Nucleus accumbens (tissue), 56 donors: ENCODE results near the gene RNU2-63P.
"Not testable (repeated sequence)": the region's sequence is repeated elsewhere in the genome, so short reads cannot be mapped to it uniquely, and the experiment has no call there.

ENCODE experiments used
- DNase-seq, 56 donors: peaks; one replicate each; lab custom pipeline; 2025; lab: John Stamatoyannopoulos, UW

Gene RNU2-63P

GRCh38 chr2:88016086-88016959 lies at the start of gene RNU2-63P:
Gene RNU2-63P, minus strand, starts transcription at chr2:88016547.
- peak in 55 of 56 donors; percentile 14 to 87 (median 72) for DNase-seq

- DNase-seq: no peak
Observed at GRCh38 chr2:88061295-88061694, 44.9 kb upstream of the RNU2-63P start.

DNA sequence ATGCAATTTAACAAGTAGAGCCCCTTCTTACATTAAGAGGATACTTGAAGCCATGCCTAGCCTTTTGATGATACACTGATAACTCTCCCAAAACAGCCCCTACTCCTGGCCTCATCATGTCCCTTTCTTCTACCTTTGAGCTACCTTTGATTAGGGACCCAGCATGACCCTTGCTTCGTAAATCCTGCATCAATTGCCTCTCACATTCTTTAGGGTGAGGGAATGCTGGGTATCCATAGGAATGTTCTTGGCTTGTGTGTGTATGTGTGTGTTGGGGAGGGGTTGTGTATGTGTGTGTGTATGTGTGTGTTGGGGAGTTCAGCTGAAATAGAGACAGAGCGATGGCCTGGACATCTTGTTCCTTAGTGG lies 44.5 kb upstream of the RNU2-63P start:
- peak in 1 of 56 donors; percentile 12 for DNase-seq

DNA sequence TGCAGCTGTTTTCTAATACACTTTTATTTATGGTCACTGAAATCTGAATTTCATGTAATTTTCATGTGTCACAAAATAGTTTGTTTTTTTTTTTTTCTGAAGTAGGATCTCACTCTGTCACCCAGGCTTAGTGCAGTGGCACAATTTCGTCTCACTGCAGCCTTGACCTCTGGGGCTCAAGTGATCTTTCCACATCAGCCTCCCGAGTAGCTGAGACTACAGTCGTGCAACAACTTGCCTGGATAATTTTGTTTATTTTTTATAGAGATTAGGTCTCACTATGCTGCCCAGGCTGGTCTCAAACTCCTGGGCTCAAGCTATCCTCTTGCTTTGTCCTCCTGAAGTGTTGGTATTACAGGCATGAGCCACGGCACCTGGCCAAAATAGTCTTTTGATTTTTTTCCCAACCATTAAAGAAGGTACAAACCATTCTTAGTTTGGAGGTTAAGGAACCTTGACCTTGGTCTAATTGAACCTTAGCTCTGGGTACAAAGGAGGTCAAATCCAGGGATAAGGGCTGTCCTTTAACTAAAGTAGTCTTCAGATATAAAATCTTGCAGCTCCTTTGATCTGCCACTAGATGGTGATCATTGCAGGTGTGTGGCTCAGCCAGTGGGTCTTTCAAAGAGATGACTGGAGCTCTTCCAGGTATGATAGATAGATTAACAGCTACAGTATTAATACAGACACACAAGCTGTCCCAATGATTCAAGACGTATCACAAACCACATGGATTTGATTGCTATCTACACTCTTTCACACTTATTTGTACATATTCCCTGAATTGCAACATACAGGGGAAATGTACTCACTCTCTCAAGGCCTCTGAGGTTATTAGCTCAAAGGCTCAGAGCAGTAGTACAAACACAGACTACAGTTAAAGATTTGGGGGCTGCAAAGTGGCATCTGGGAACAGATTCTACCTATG lies 43.9 kb upstream of the RNU2-63P start:
- peak in 13 of 56 donors; percentile 6 to 44 (median 18) for DNase-seq

DNA sequence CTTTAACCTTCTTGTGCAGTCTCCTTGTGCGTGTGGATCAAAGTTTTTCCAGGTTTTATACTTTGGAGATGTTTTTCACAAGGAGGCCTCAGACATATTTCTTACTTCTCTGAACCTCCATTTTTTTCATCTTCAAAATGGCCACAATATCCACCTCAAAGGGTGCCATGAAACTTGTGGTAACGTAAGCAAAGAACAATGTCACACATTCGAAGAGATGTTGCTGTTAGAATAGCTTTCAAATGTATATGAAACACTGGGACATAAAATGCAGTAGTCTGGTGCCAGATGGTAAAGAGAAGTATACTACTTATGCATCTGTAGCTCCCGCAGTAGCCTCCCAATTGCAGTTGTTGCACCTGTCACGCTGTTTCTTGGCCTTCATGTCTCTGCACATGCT lies 41.8 kb upstream of the RNU2-63P start:
- no peak for DNase-seq

DNA sequence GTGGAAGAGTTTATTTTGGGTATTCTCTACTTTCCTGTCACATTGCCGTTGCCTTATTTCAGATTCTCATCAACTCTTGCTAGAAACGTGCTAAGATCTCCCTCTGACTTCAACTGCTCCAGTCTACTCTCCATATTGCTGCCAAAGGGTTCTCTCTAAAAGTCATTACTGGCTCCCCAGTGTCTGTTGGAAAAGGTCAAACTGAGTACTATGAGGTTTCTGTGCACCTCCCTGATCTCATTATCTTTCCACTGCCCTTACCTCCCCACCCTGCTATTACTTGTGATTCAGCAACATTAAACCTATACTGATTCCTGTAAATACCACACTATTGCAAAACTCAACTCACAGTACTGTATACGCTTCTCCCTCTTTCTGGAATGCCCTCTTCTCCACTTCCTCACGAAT lies 41.1 kb upstream of the RNU2-63P start:
- DNase-seq: no peak

DNA sequence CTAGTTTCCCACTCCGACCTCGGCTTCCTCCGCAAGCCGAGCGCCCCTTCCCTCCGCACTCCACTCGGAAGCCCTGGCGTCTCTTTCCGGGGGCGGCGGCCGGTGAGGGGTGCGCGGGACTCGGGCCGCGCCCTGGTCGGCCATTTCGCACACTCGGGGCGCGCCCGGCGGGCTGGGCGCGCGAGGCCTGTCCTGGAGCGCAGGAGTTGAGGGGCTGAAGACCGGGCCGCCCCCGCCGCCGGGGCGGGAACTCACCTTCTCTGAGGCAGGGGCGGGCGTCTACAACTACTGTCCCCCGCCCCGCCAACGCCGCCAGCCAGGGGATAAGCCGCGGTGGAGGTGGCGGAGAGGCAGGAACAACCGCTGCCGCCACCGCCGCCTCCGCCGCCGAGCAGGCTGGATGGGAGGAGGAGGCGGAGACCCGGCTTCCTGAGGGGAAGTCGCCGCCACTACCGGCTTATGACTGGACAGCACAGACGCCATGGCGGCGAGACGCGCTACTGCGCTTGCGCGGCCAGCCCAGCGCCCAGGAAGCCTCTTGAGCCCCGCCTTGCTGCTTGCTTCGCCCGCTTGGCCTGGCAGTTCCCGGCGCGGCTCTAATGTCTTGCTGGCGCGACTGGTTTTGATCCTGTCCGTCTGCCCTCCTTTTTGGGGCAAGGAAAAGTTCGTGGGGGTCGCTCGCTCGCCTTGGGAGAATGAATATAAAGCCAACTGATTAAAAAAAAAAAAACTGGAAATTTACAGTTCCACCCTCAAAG lies 39.2 kb upstream of the RNU2-63P start, which contains the start of gene KRCC1:
TSS of gene KRCC1 (minus strand) at position 413 of the 758 bp plus-strand sequence. CDS start 27,220 bp downstream, outside the sequence.
- DNase-seq: peak; percentile 78 to 96 (median 92)

DNA sequence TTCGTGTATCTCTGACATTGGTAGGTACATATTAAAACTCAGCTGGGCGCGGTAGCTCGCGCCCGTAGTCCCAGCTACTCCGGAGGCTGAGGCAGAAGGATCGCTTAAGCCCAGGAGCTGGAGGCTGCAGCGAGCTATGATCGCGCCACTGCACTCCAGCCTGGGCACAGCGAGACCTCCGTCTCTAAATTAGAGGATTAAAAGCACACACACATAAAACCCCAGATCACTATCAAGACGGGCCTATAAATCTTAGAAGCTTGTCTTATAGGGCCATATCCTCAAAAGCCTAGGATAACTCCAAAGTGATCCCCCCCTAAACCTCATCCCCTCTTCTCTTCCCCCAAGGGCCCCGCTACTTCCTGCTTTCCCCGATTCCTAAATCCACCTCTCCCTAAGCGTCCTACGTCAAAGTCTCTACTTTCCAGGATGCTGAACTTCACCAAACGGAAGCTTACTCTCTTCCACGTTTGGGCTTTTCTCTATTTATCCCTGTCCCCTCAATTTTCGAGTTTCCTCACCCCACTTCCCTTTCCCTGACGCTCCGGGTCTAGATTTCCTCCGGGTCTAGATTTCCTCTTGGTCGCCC lies 38.5 kb upstream of the RNU2-63P start:
- DNase-seq: no peak

- DNase-seq: no peak
Observed at GRCh38 chr2:88053934-88054781, 37.8 kb upstream of the RNU2-63P start.

DNA sequence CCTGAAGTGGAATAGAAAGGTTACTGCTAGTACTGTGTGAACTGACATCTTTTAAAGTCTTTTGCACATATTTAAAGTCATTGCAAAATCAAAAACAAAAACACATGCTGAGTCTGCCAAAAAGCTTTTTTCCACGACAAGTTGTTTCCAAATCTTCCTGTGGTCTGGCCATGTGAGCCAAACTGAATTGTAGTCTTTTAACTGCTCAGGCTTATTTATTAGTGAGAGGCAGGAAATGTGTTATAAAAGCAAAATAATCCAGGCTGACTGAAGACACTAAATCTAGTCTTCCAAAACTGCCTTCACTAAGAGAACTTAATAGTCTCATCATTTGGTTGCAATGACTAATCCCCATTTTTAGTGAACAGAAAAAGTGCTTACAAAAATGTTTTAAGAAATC lies 36.9 kb upstream of the RNU2-63P start:
- DNase-seq: no peak

GRCh38 chr2:88051792-88052191 lies 35.4 kb upstream of the RNU2-63P start:
- no peak for DNase-seq

- no peak for DNase-seq
Observed at GRCh38 chr2:88049622-88050021, 33.3 kb upstream of the RNU2-63P start.

- DNase-seq: no peak
Observed at GRCh38 chr2:88048541-88048940, 32.2 kb upstream of the RNU2-63P start.

GRCh38 chr2:88045561-88045960 lies 29.2 kb upstream of the RNU2-63P start:
- DNase-seq: not testable (repeated sequence)

DNA sequence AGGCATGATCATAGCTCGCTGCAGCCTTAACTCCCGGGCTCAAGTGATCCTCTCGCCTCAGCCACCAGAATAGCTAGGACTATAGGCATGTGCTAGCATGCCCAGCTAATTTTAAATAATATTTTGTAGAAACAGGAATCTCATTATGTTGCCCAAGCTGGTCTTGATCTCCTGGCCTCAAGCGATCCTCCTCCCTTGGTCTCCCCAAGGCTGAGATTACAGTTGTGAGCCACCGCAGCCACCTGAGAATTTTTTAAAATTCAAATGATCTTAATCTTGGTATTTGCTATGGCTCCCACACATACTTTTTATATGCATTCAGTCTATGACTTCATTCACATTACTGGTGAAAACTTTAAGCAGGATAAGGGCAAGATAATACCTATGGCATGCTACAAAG lies 26.1 kb upstream of the RNU2-63P start:
- no peak for DNase-seq

GRCh38 chr2:88038263-88039105 lies 22.1 kb upstream of the RNU2-63P start:
- DNase-seq: no peak

GRCh38 chr2:88036606-88037005 lies 20.3 kb upstream of the RNU2-63P start:
- no peak for DNase-seq

GRCh38 chr2:88036182-88036581 lies 19.8 kb upstream of the RNU2-63P start:
- no peak for DNase-seq
